ENCODE data around the gene PCDHA5. TPM values are rescaled to one million over a fixed set of nuclear protein-coding genes. Genes with fewer than 3 reads are reported as not detected.

PCDHA5 gene
- total RNA-seq, result 0.07 TPM in 2 replicates

GRCh38 chr5:140821375-140822280, at the start of gene PCDHA5:
PCDHA5 (plus strand) TSS chr5:140821613.

GRCh38 chr5:140785905-140786686, 35.3 kb upstream of the PCDHA5 start, which contains the start of gene PCDHA1:
PCDHA1 (plus strand) TSS chr5:140786140.

GRCh38 chr5:140794595-140795258, 26.7 kb upstream of the PCDHA5 start, which contains the start of gene PCDHA2:
PCDHA2 (plus strand) TSS chr5:140794852.

GRCh38 chr5:140800816-140801493, 20.5 kb upstream of the PCDHA5 start, which contains the start of gene PCDHA3:
PCDHA3 (plus strand) TSS chr5:140801057.

GRCh38 chr5:140806834-140807775, 14.3 kb upstream of the PCDHA5 start, which contains the start of gene PCDHA4:
PCDHA4 (plus strand) TSS chr5:140807068.

GRCh38 chr5:140827704-140828361, 6.4 kb downstream of the PCDHA5 start, which contains the start of gene PCDHA6:
PCDHA6 (plus strand) TSS chr5:140827960; CDS start chr5:140828092, 132 bp downstream.

GRCh38 chr5:140833993-140834392, 12.6 kb downstream of the PCDHA5 start, which contains the start of gene PCDHA7:
PCDHA7 (plus strand) TSS chr5:140834269; CDS start chr5:140834384, 115 bp downstream.

GRCh38 chr5:140840978-140841962, 19.9 kb downstream of the PCDHA5 start, which contains the start of gene PCDHA8:
PCDHA8 (plus strand) TSS chr5:140841187; CDS start chr5:140841322, 135 bp downstream.

GRCh38 chr5:140848139-140849102, 27.0 kb downstream of the PCDHA5 start, which contains the start of gene PCDHA9:
PCDHA9 (plus strand) TSS chr5:140848382; CDS start chr5:140848496, 114 bp downstream.

GRCh38 chr5:140855772-140856674, 34.6 kb downstream of the PCDHA5 start, which contains the start of gene PCDHA10:
PCDHA10 (plus strand) TSS chr5:140855897; CDS start chr5:140856049, 152 bp downstream.

GRCh38 chr5:140868721-140869554, 47.5 kb downstream of the PCDHA5 start, which contains the start of gene PCDHA11:
PCDHA11 (plus strand) TSS chr5:140868957; CDS start chr5:140869104, 147 bp downstream.

